K562 (cell line): ENCODE measurements around the gene DMD. TPM values are rescaled to one million over a fixed set of nuclear protein-coding genes. Genes with fewer than 3 reads are reported as not detected.

Experiments used
- ATAC-seq: fragments of 200-7000 bp; cut with Tn5 transposase; 3 replicates; pipeline ENCODE4 v1.9.1; 2020; ENCODE audit warnings: moderate library complexity
- BruUV-seq: library from RNA; stranded (reverse); fragments of 400-500 nt; replicated peaks from 2 replicates; lab custom pipeline; 2021; lab: Mats Ljungman, UMichigan
- CTCF ChIA-PET: fragments of 300-600 bp; formaldehyde crosslinking; extraction: SDS; loops from one replicate; lab custom pipeline; 2021; ENCODE audit warnings: low intra/inter-chr PET ratio; lab: Yijun Ruan, JAX
- POLR2A ChIA-PET: fragments of 300-600, 350-650 bp; sonication (Branson Sonifier 250); formaldehyde crosslinking; extraction: SDS; loops from one replicate; lab custom pipeline; 2021; ENCODE audit warnings: antibody characterized with exemption, inconsistent platforms; lab: Yijun Ruan, JAX
- DNase-seq, 4 experiments: peaks; one replicate each; pipeline versions ENCODE4 v3.0.0 to v3.0.0-alpha.2; 2011 to 2018; ENCODE audit warnings: low spot score in 3 of 4, mixed read lengths in 3 of 4; ENCODE audit errors: extremely low read depth in 1 of 4
- FAIRE-seq: peaks from 2 replicates; lab custom pipeline; 2011; peaks lifted over from hg19 to GRCh38; lab: Jason Lieb, UNC
- H2AFZ ChIP-seq: 2 replicates; pipeline ENCODE4 v1.6.0; 2011; ENCODE audit warnings: low read depth, low read length, control low read depth, inconsistent platforms
- H3K27ac ChIP-seq: fragments of 200-600 bp; 3 replicates; pipeline ENCODE4 v1.8.0; 2011; ENCODE audit warnings: low read depth, mild to moderate bottlenecking, control low read depth, inconsistent platforms, low read length, moderate library complexity, mixed read lengths; ENCODE audit errors: extremely low read depth
- H3K27me3 ChIP-seq, 2 experiments: fragments of 300-600 bp in 1 of 2; 2 replicates in 1 of 2; 3 replicates in 1 of 2; pipeline versions ENCODE4 v1.6.0 to v1.8.0; 2011; ENCODE audit warnings: inconsistent platforms in 2 of 2, low read length in 2 of 2, mild to moderate bottlenecking in 1 of 2, mixed read lengths in 1 of 2, moderate library complexity in 1 of 2; ENCODE audit not compliant: control insufficient read depth in 2 of 2, insufficient read depth in 2 of 2
- H3K36me3 ChIP-seq: fragments of 300-600 bp; 3 replicates; pipeline ENCODE4 v1.8.0; 2011; ENCODE audit warnings: mild to moderate bottlenecking, low read length, inconsistent platforms; ENCODE audit not compliant: control insufficient read depth, insufficient read depth
- H3K4me1 ChIP-seq, 2 experiments: fragments of 200-600 bp in 1 of 2; replicated peaks in 1 of 2; 2 replicates in 1 of 2; 3 replicates in 1 of 2; pipeline versions ENCODE4 v1.5.1 to v1.8.0; 2011; ENCODE audit warnings: inconsistent platforms in 2 of 2, low read length in 2 of 2, mild to moderate bottlenecking in 1 of 2, mixed read lengths in 1 of 2, moderate library complexity in 1 of 2; ENCODE audit not compliant: control insufficient read depth in 2 of 2, insufficient read depth in 2 of 2
- H3K4me2 ChIP-seq: 2 replicates; pipeline ENCODE4 v1.6.1; 2011; ENCODE audit warnings: low read length, control low read depth, inconsistent platforms, mixed read lengths; ENCODE audit not compliant: insufficient read depth
- H3K4me3 ChIP-seq: fragments of 200-600 bp; sonication (generic), shearing (Covaris generic); 2 replicates; pipeline ENCODE4 v1.5.1; 2016; ENCODE audit warnings: control low read depth, inconsistent platforms
- H3K79me2 ChIP-seq: fragments of 200-600 bp; 3 replicates; pipeline ENCODE4 v1.8.0; 2011; ENCODE audit warnings: low read length, inconsistent platforms; ENCODE audit not compliant: control insufficient read depth, insufficient read depth
- H3K9ac ChIP-seq, 2 experiments: 2 replicates each; pipeline versions ENCODE4 v1.6.0 to v1.6.1; 2011; ENCODE audit warnings: low read depth in 2 of 2, low read length in 2 of 2, control low read depth in 1 of 2, inconsistent platforms in 1 of 2, mild to moderate bottlenecking in 1 of 2, mixed read lengths in 1 of 2; ENCODE audit not compliant: insufficient read depth in 1 of 2
- H3K9me1 ChIP-seq: one replicate; pipeline ENCODE4 v1.6.0; 2011; ENCODE audit warnings: inconsistent platforms, mild to moderate bottlenecking, low read length, moderate library complexity; ENCODE audit not compliant: control insufficient read depth, insufficient read depth
- H3K9me3 ChIP-seq: replicated peaks from 2 replicates; pipeline ENCODE4 v1.5.1; 2011; ENCODE audit warnings: low read depth, low read length, inconsistent platforms; ENCODE audit not compliant: control insufficient read depth, insufficient read depth
- H4K20me1 ChIP-seq: replicated peaks from 2 replicates; pipeline ENCODE4 v1.6.1; 2011; ENCODE audit warnings: low read length, inconsistent platforms, mixed read lengths; ENCODE audit not compliant: control insufficient read depth, insufficient read depth
- JUNB ChIP-seq: fragments of 450-650 bp; formaldehyde crosslinking; conservative IDR thresholded peaks from 2 replicates; pipeline ENCODE4 v1.4.0; 2020; ENCODE audit warnings: mild to moderate bottlenecking
- SUPT5H ChIP-seq: fragments of 450-650 bp; IDR thresholded peaks from 2 replicates; pipeline ENCODE4 v1.6.1; 2016
- WGBS: fragments of 100-300 bp; shearing (Covaris generic); methylation state at CpG from one replicate; pipeline ENCODE4 v1.1.6; 2016; ENCODE audit warnings: low coverage, mixed read lengths; ENCODE audit not compliant: insufficient coverage; ENCODE audit errors: missing lambda C conversion rate; 5-methylcytosine and 5-hydroxymethylcytosine counted together
- in situ Hi-C: fragments of 300-500 bp; cut with MboI; formaldehyde crosslinking; loops from 4 replicates; pipeline ENCODE4 v1.15.0; 2018; ENCODE audit warnings: inconsistent platforms, mixed read lengths
- intact Hi-C: fragments of 100-400 bp; cut with micrococcal nuclease; formaldehyde crosslinking; loops from 2 replicates; pipeline ENCODE4 v1.14.2; 2022
- polyA plus RNA-seq, 8 experiments: library from polyadenylated mRNA; depleted of rRNA in 4 of 8; stranded (reverse) in 5 of 8; unstranded in 3 of 8; fragments of >200 nt; fragmentation: Nextera tagmentation in 2 of 8; fragmentation: Illumina TruSeq in 1 of 8; extraction: Ambion mirVana in 2 of 8; extraction: Trizol in 1 of 8; gene quantifications; 2 replicates each; pipeline versions ENCODE4 v1.2.1 to v1.2.3, GENCODE V29; 2011 to 2014; ENCODE audit warnings: inconsistent platforms in 1 of 8, missing spikeins in 1 of 8
- total RNA-seq, 7 experiments: library from RNA; depleted of rRNA in 6 of 7; stranded (reverse); fragments of >200 nt in 6 of 7; fragmentation: Illumina TruSeq in 2 of 7; extraction: Trizol in 2 of 7; gene quantifications; 2 replicates each; pipeline versions ENCODE4 v1.2.1 to v1.2.3, GENCODE V29; 2011 to 2021; ENCODE audit warnings: low replicate concordance in 1 of 7
- TF ChIP-seq, protein P1 (sequence below): sonication (generic); formaldehyde crosslinking; IDR thresholded peaks from 2 replicates; pipeline ENCODE4 v1.8.1; 2023; ENCODE audit warnings: mild to moderate bottlenecking, missing genetic modification reagents
- TF ChIP-seq, protein P2 (sequence below): fragments of 250-450 bp; sonication (Bioruptor Pico); IDR thresholded peaks from 2 replicates; pipeline ENCODE4 v1.8.0; 2021; ENCODE audit warnings: moderate library complexity, mild to moderate bottlenecking, inconsistent platforms
- TF ChIP-seq, protein P3 (sequence below): fragments of 450-650 bp; formaldehyde crosslinking; IDR thresholded peaks from 2 replicates; pipeline ENCODE4 v1.4.0; 2020; ENCODE audit warnings: mild to moderate bottlenecking

Gene DMD
- total and polyA plus RNA-seq, 9 of the 15 experiments (the other 6 are each of a cell fraction or from before 2014, with no cell fraction given): 3.8 to 20.4 (median 11.4) TPM

DNA sequence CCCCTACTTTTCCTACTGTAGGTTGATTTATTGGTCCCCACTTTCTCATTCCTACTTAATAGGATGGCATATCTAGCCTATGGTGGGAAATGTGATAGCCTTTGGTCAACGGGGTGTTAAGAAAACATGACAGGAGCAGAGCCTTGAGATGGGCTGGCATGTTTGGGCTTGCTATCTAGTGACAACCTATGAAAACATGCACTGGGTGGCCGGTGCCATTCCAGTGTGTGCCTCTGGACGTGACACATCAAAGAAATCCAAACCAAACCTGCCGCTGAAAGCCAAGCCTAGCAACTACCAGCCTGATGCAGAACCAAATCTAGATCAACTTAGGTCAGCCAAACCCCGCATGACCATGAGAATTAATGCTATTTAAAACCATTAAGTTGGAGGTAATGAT, 317.6 kb downstream of the DMD start:
- POLR2A ChIA-PET: no interaction called here
- no peak overlapping the region for H3K4me3 ChIP-seq
- no peaks in the 10 kb centered on the region for H4K20me1 ChIP-seq
- no peak overlapping the region for H2AFZ ChIP-seq
- H3K4me2 ChIP-seq: no peak overlapping the region
- no peaks in the 10 kb centered on the region for H3K36me3 ChIP-seq
- intact Hi-C loops: no loop called here
- 0% methylated on average over 5 of the region's 5 CpGs for WGBS
- H3K9ac ChIP-seq: no peak overlapping the region
- no peaks in the 10 kb centered on the region for H3K79me2 ChIP-seq
- H3K27me3 ChIP-seq: no peaks in the 10 kb centered on the region
- no TSS peak for BruUV-seq
- ATAC-seq: no peak
- no peak for DNase-seq
- TF ChIP-seq JUNB (CRISPR knock-in tag) (no peak), SUPT5H (no peak)
- TF ChIP-seq, protein P1, sequence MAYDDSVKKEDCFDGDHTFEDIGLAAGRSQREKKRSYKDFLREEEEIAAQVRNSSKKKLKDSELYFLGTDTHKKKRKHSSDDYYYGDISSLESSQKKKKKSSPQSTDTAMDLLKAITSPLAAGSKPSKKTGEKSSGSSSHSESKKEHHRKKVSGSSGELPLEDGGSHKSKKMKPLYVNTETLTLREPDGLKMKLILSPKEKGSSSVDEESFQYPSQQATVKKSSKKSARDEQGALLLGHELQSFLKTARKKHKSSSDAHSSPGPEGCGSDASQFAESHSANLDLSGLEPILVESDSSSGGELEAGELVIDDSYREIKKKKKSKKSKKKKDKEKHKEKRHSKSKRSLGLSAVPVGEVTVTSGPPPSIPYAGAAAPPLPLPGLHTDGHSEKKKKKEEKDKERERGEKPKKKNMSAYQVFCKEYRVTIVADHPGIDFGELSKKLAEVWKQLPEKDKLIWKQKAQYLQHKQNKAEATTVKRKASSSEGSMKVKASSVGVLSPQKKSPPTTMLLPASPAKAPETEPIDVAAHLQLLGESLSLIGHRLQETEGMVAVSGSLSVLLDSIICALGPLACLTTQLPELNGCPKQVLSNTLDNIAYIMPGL: no peak
- TF ChIP-seq, protein P2, sequence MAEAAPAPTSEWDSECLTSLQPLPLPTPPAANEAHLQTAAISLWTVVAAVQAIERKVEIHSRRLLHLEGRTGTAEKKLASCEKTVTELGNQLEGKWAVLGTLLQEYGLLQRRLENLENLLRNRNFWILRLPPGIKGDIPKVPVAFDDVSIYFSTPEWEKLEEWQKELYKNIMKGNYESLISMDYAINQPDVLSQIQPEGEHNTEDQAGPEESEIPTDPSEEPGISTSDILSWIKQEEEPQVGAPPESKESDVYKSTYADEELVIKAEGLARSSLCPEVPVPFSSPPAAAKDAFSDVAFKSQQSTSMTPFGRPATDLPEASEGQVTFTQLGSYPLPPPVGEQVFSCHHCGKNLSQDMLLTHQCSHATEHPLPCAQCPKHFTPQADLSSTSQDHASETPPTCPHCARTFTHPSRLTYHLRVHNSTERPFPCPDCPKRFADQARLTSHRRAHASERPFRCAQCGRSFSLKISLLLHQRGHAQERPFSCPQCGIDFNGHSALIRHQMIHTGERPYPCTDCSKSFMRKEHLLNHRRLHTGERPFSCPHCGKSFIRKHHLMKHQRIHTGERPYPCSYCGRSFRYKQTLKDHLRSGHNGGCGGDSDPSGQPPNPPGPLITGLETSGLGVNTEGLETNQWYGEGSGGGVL (CRISPR knock-in tag): no peak
- TF ChIP-seq, protein P3, sequence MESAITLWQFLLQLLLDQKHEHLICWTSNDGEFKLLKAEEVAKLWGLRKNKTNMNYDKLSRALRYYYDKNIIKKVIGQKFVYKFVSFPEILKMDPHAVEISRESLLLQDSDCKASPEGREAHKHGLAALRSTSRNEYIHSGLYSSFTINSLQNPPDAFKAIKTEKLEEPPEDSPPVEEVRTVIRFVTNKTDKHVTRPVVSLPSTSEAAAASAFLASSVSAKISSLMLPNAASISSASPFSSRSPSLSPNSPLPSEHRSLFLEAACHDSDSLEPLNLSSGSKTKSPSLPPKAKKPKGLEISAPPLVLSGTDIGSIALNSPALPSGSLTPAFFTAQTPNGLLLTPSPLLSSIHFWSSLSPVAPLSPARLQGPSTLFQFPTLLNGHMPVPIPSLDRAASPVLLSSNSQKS (CRISPR knock-in tag): no peak
- TF ChIP-seq, all 486 proteins: peak for 0
- in situ Hi-C loops: no loop called here
- Histone ChIP-seq H3K27ac (no peak overlapping the region), H3K4me1 (no peaks in the 10 kb centered on the region), H3K9me3 (no peaks in the 10 kb centered on the region), H3K9me1 (no peaks in the 10 kb centered on the region)
- CTCF ChIA-PET: no interaction called here
- no peak for FAIRE-seq
